Left kidney (tissue), 8 donors: ENCODE measurements around the gene C1QL3. TPM values are rescaled to one million over a fixed set of nuclear protein-coding genes. Genes with fewer than 3 reads are reported as not detected.

Source experiments
- DNase-seq: peaks from one replicate; pipeline ENCODE4 v3.0.0-alpha.2; 2013
- long read RNA-seq, 8 donors: transcript quantifications; one replicate each; lab custom pipeline, GENCODE V29; 2026
- polyA plus RNA-seq: library from polyadenylated mRNA; unstranded; fragments of 120-200 nt; gene quantifications from one replicate; pipeline ENCODE4 v1.2.1, GENCODE V29; 2013; ENCODE audit not compliant: insufficient read length

Gene C1QL3
- 0.40 TPM for polyA plus RNA-seq
- long read RNA-seq, donor 1, result 0 reads
- long read RNA-seq, donor 2, result 0 reads
- long read RNA-seq, donor 3, result 0 reads
- long read RNA-seq, donor 4, result 0 reads
- long read RNA-seq, donor 5, result 0 reads
- long read RNA-seq, donor 6, result 0 reads
- long read RNA-seq, donor 7, result 0 reads
- long read RNA-seq, donor 8, result 0 reads

- DNase-seq, result no peak
These were observed at the start of gene C1QL3 for GRCh38 chr10:16521311-16522016. TSS of gene C1QL3 (minus strand) at chr10:16521879. CDS start at chr10:16521065, 814 bp downstream.

GRCh38 chr10:16570731-16571130, 49.1 kb upstream of the C1QL3 start:
- no peak for DNase-seq

GRCh38 chr10:16566202-16566805, 44.6 kb upstream of the C1QL3 start:
- no peak for DNase-seq

- no peak for DNase-seq
These were observed 43.9 kb upstream of the C1QL3 start for GRCh38 chr10:16565604-16566003.

- no peak for DNase-seq
These were observed 41.2 kb upstream of the C1QL3 start for GRCh38 chr10:16562891-16563290.

- DNase-seq, result no peak
These were observed 37.6 kb upstream of the C1QL3 start for GRCh38 chr10:16559236-16559773.

- no peak for DNase-seq
These were observed 26.3 kb upstream of the C1QL3 start for GRCh38 chr10:16547973-16548372.

- no peak for DNase-seq
These were observed 23.5 kb upstream of the C1QL3 start for GRCh38 chr10:16545116-16545736.

- no peak for DNase-seq
These were observed 22.9 kb upstream of the C1QL3 start for GRCh38 chr10:16544591-16544990.

- no peak for DNase-seq
These were observed 22.4 kb upstream of the C1QL3 start for GRCh38 chr10:16544099-16544498.

- DNase-seq, result no peak
These were observed 14.5 kb upstream of the C1QL3 start for GRCh38 chr10:16536155-16536554.

- no peak for DNase-seq
These were observed 8.2 kb upstream of the C1QL3 start for GRCh38 chr10:16529853-16530252.

- DNase-seq, result no peak
These were observed 5.8 kb upstream of the C1QL3 start for GRCh38 chr10:16527452-16527851.

GRCh38 chr10:16520900-16521299, 779 bp downstream of the C1QL3 start:
- no peak for DNase-seq

- no peak for DNase-seq
These were observed 1.5 kb downstream of the C1QL3 start for GRCh38 chr10:16519908-16520861.

GRCh38 chr10:16519250-16519907, 2.3 kb downstream of the C1QL3 start:
- DNase-seq, result no peak

GRCh38 chr10:16518822-16519221, 2.9 kb downstream of the C1QL3 start:
- DNase-seq, result no peak

- no peak for DNase-seq
These were observed 10.8 kb downstream of the C1QL3 start for GRCh38 chr10:16510843-16511242.

GRCh38 chr10:16509996-16510395, 11.7 kb downstream of the C1QL3 start:
- no peak for DNase-seq

- DNase-seq, result no peak
These were observed 16.5 kb downstream of the C1QL3 start for GRCh38 chr10:16505161-16505560.

GRCh38 chr10:16497911-16498310, 23.8 kb downstream of the C1QL3 start:
- no peak for DNase-seq
